HG03064 (cell line): ENCODE measurements around the gene SLC34A3.

Experiments
- ATAC-seq: cut with Tn5 transposase; IDR thresholded peaks from one replicate; pipeline ENCODE4 v1.9.1; 2021; ENCODE audit warnings: low read depth; ENCODE audit not compliant: unreplicated experiment

Gene SLC34A3

DNA sequence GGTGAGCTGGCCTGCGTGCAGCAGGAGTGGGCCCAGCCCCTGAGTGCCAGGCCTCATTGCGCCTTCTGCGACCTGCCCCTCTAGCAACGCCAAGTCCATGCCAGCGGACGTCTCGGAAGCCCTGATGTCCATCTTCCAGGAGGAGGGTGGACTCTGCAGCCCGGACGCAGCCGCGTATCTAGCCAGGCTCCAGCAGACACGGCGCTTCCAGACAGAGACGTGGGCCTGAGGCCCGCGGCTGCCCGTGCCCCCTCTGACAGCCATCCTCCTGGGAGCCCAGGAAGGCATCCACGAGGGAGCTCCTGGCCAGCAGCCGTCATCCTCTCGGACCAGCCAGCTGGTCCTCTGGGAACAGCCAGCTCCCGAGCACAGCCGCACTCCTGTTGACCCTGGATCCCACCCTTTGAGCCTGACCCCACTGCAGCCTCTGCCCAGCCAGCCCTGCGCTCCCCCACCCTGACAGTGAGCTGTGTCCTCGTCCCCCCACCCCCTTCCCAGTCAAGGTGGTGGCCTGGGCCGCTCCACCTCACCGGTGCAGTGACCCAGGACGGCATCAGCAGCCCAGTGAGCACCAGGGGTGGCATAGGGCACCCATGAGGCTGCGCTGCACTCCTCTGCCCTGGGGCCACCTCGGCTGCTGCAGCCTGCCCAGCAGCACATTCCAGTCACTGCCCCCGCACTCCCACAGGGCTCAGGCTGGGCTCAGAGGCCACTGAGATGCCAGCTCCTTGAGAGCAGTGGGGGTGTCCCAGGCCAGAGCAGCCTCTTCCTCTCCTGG, 14.3 kb upstream of the SLC34A3 start:
- ATAC-seq: no peak

- ATAC-seq: no peak
Observed at GRCh38 chr9:137217276-137218211, 13.2 kb upstream of the SLC34A3 start.

DNA sequence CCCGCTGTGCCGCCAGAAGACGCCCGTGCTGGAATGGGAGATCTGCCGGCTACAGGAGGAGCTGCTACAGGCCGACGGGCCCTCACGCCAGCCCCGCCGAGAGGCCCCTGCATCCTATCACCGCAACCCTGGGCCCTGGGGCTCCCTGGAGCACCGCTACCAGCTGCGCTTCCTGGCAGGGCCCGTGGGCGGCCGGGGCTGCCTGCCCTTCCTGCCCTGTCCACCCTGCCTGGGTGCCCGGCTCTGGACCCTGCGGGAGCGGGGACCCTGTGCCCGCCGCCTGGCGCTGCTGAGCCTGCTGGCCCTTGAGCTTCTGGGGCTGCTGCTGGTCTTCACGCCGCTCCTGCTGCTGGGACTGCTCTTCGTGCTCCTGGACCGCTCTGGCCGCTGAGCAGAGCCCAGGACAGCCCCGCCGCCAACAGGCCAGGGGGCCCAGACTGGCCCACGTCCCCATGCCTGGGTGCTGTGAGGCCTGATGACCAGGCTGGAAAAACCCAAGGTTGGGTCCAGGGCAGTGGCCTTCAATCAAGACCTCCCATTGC, 12.4 kb upstream of the SLC34A3 start:
- ATAC-seq: no peak

- ATAC-seq: no peak
Observed at GRCh38 chr9:137218754-137219271, 11.9 kb upstream of the SLC34A3 start.

DNA sequence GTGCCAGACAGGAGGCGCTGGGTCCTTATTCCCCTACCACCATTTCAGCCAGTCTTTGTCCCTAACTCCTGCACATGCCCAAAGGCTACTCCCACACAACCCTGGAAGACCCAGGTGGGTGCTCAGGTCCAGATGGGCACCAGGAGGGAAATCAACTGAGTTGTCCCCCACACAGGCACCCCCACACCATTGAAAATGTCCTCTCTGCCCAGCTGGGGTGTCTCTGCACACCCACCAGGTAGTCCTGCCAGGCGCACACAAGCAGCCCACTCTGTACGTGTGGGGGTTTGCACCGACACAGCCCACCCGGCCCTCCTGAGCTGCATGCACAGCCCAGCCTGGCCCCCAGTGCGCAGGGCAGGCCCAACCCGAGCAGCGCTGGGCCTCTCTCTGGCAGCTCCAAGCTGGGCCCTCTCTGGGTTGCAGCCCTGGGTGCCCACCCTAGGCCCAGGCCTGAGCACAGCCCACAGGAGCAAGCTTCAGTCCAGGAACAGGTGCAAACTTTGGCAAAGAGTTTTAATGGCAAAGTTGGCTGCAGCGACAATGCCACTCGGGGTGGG, 10.9 kb upstream of the SLC34A3 start:
- ATAC-seq: no peak

DNA sequence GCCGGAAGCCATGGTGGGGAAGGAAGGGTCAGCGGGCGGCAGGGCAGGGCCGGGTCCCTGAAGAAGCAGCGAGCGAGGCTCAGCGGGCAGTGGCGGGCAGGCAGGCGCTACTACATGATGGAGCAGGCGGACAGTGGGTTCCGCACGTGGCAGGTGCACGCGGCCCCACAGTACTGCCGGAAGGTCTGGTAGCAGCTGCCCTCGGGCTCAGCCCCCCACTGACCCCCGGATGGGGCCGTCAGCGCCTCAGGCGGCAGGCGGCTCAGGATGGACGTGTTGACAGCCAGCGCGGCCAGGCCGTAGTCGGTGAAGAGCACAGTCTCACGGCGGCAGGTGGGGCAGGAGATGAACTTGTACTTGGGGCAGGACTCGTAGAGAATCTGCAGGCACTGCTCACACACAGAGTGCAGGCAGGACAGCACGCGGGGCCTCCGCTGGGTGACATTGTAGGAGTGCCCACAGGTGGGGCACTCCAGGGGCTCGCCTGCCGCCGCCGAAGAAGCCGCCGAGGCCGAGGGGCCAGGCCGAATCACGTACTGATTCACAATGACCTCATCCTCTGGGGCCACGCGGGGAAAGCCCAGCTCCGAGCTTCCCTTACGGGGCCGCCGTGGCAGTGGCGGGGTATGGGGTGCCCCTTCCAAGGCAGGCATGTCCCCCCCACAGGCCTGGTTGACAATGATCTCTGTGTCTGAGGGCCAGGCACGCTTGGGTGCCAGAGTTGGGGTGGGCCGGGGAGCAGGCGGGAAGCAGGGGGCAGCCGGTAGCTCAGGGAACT, 10.2 kb upstream of the SLC34A3 start:
- ATAC-seq: no peak

DNA sequence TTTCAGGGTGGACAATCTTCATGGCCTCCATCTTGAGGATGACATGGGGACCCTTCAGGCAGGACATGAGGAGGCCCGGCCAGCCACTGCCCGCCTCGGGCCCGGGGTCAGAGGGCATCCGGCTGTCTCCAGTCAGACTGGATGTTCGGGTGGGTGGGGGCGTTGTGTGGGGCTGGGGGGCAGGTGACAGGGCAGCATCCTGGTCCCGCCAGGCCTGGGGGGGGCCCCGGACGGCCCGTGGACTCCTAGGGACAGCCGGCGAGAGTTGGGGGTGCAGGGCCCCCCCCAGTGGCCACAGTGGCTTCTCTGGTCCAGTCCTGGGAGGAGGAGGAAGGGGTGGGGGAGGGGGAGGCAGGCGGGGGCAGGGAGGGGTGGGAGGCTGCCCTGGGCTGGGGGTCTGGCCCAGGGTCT, 9.6 kb upstream of the SLC34A3 start:
- ATAC-seq: no peak

DNA sequence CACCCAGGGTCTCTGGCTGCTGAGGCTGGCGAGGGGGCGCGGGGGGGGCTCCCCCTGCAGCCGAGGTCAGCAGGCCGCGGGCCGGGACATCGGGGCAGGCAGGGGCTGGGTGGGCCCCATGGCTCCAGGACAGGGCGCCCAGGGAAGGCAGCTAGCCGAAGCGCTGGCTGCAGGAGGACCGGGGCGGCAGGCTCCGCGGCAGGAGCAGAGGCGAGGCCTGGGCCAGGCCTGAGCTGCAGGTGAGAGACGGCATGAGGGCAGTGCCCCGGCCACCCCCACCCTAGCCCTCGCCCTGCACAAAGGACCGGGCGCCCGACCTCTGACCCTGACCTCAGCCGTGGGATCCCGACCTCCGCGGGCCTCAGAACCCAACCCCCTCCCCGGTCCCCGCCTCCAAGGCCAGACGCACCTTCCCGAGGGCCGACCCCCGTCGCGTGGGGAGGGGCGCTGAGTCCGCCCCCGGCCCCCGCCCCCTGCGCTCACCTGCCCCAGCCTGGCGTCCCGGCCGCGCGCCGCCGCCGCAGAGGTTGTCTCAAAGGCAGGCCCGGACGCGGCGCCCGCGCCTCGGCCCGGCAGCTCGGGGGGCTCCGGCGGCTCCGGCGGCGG, 9.1 kb upstream of the SLC34A3 start:
- ATAC-seq: no peak

DNA sequence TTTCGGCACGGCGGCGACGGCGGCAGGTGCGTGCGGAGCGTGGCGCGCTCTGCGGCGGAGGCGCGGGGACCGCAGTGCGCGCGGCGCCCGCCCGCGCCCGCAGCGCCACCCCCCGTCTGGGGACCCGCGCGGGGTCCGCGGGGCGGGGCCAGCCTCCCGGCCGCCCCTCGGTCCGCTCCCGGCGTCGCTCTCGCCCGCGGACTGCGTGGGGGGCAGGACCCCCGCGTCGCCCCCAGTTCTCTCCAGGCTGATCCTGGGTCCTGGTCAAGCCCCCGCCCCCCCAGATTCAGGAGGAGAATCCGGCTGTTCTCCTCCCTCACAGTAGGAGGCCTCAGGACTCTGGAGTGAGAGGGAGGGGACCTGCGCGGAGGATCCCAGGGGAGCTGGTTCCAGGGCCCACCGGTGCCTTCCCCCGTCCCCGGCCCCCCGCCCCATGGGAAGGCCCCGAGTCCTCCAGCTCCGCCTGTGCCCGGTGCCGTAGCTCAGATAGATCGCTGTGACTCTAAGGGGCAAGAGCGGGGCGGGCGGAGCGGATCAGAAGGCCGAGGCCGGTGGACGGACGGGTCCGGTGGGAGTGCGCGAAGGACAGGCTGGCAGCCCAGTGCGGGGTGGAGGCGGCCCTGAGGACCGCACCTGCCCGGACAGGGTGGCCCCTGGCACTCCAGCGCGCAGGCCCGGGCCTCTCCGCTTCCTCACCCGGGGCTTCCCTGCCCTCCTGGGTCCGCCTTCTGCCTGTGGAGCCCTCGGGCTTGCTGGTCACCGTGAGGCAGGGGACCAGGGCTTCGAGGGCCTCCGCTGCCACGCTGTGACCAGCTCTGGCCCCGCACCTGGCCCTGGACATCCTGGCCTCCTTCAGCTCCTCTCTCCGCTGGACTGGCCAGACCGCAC, 8.3 kb upstream of the SLC34A3 start, which contains the start of gene RNF208:
Gene RNF208, minus strand, starts transcription at position 51 of the 888 bp plus-strand sequence. CDS start 1,028 bp downstream, outside the sequence.
- ATAC-seq: peak; percentile 4

DNA sequence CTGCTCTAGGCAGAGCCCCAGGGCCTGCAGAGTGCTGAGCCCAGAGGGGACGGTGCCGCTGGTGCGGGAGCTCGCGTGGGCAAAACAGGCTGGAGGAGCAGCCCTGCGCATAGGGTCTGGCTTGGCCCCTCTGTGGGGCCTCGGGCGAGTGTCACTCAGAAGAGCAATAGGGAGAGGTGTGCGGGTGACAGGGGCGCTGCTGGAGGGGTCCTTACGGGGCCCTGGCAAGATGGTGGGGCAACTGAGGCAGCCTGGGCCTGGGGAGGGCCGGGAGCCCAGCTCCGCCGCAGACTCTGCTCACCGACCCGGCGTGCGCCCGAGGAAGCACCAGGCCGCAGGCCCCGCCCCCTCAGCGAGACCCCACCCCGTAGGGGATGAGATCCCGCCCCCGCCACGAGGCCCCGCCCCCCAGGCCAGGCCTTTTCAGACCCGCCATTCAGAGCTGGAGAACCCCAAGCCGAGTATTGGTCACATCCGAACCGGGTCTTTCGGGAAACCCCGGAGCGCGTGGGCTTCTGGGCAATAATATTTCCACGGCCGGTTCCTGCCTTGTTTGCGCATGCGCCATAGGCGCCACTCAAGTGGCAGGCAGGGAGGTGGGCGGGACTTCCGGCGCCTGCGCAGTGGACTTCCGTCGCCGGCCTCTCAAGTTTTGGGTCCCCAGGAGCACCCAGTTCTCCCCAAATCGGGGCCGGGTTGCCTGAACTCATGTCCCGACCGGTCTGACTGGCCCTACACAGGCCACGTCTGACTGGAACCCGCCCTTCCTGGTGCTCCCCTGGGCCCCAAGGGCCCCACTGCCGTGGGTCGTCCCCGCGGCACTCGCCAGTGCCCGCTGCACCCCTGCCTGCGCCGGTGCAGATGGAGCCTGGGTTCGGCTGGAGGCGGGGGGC, 7.4 kb upstream of the SLC34A3 start:
- ATAC-seq: peak; percentile 60

DNA sequence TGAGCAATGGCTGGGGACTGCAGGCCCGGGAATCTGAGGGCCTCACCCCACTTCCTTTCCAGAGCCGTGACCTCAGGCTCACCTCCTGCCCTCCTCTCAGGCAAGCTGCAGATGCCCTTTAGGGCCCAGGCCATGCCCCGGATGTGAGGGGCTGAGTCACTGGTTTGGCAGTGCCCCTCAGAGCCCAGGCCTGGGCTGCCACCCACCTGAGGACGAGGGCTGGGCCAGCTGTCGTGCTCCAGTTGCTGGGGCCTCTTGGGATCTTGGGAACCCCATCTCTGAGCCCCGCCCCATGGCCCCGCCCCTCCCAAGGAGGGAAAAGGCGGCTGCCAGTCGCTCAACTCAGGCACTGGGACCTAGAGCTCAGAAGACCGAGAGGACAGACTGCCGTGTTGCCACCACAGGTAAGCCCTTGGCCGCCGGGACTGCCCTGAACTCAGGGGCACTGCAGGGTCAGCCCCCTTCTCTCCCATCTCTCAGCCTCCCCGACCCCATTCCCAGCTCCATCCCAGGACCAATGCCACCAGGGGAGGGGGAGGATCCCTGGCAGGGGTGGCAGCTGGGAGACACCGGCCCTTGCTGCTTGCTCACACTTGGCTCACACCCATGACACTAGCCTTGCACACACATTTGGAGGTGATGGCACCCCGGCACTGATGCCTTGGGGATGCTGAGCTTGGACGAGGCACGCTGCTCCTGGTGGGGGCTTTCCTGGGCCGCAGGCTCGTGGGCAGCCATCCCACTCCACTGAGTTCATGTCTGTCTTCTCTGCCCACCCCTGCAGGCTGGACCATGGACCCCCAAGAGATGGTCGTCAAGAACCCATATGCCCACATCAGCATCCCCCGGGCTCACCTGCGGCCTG, 5.6 kb upstream of the SLC34A3 start, which contains the start of gene CYSRT1:
Gene CYSRT1, plus strand, starts transcription at position 345 of the 865 bp plus-strand sequence. Its CDS starts 448 bp downstream, at position 793.
- no peak for ATAC-seq

DNA sequence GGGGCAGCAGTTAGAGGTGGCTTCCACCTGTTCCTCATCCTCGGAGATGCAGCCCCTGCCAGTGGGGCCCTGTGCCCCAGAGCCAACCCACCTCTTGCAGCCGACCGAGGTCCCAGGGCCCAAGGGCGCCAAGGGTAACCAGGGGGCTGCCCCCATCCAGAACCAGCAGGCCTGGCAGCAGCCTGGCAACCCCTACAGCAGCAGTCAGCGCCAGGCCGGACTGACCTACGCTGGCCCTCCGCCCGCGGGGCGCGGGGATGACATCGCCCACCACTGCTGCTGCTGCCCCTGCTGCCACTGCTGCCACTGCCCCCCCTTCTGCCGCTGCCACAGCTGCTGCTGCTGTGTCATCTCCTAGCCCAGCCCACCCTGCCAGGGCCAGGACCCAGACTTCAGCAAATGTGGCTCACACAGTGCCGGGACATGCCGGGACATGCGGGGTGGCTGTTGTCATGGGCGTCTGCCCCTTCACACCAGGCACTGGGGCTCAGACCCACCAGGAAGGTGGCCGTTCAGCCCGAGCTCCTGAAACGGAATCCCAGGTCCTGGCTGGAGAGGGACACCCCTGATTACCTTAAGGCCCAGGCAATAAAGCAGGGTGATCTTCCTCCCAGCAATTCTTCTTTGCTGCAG, 4.9 kb upstream of the SLC34A3 start:
- no peak for ATAC-seq

GRCh38 chr9:137226338-137227053, 4.2 kb upstream of the SLC34A3 start:
- no peak for ATAC-seq

GRCh38 chr9:137227054-137227852, 3.4 kb upstream of the SLC34A3 start, which contains the start of gene RNF224:
Gene RNF224, plus strand, starts transcription at chr9:137227502. Its CDS starts 834 bp downstream, at chr9:137228336.
- no peak for ATAC-seq
